ENCODE data around the gene ZNF335. TPM values are rescaled to one million over a fixed set of nuclear protein-coding genes. Genes with fewer than 3 reads are reported as not detected.
A peak's percentile ranks its signal among the peaks of the same experiment; 100 is the strongest.

Gene ZNF335
- total and polyA plus RNA-seq, 2 of the 13 experiments (the other 11 are each of a cell fraction or from before 2014, with no cell fraction given) = 9.7 to 13.7 TPM

- TF ChIP-seq ZNF567 (CRISPR knock-in tag; IDR thresholded peaks at IDR 0.05; ENCODE audit: borderline replicate concordance) (no peak), FOXP4 (CRISPR knock-in tag; IDR thresholded peaks at IDR 0.05) (peak; percentile 55; the same call in 1 of the 2 replicates), MEIS1 (CRISPR knock-in tag; IDR thresholded peaks at IDR 0.05; ENCODE audit: borderline replicate concordance) (peak; percentile 43; the same call in 1 of the 2 replicates), MNT (IDR thresholded peaks at IDR 0.05) (no peak), ZNF879 (CRISPR knock-in tag; IDR thresholded peaks at IDR 0.05) (no peak), HNF1A (IDR thresholded peaks at IDR 0.05; ENCODE audit: low read depth) (no peak), HNF1A (CRISPR knock-in tag; IDR thresholded peaks at IDR 0.05; ENCODE audit: borderline replicate concordance) (no peak), TFDP1 (CRISPR knock-in tag; IDR thresholded peaks at IDR 0.05; ENCODE audit: borderline replicate concordance) (0 out of 2 replicates have a peak, but pooled peaks have one; percentile 13), PITX1 (CRISPR knock-in tag; IDR thresholded peaks at IDR 0.05) (no peak), TCF7 (IDR thresholded peaks at IDR 0.05; ENCODE audit: low read depth) (no peak), ATRX (CRISPR knock-in tag; IDR thresholded peaks at IDR 0.05; ENCODE audit: borderline replicate concordance) (no peak), SALL1 (CRISPR knock-in tag; IDR thresholded peaks at IDR 0.05) (peak; percentile 40), ZNF232 (CRISPR knock-in tag; IDR thresholded peaks at IDR 0.05; ENCODE audit: borderline replicate concordance) (no peak), MTA1 (CRISPR knock-in tag; IDR thresholded peaks at IDR 0.05; ENCODE audit: borderline replicate concordance) (peak; percentile 47; the same call in 1 of the 2 replicates), ELF4 (CRISPR knock-in tag; IDR thresholded peaks at IDR 0.05; ENCODE audit: borderline replicate concordance) (no peak), NCOR1 (IDR thresholded peaks at IDR 0.05; ENCODE audit: borderline replicate concordance, low read length) (no peak), NFYC (CRISPR knock-in tag; IDR thresholded peaks at IDR 0.05) (no peak), ZUFSP (CRISPR knock-in tag; IDR thresholded peaks at IDR 0.05; ENCODE audit: borderline replicate concordance) (no peak)
Observed at GRCh38 chr20:45921337-45922189, 50.4 kb downstream of the ZNF335 start (continued).

Data from HepG2 (cell line).